GM12873 (cell line): ENCODE data around the gene RAB44.

ENCODE experiments used
- CTCF ChIP-seq: IDR thresholded peaks from 2 replicates; pipeline ENCODE4 v1.5.1; 2012; ENCODE audit warnings: low read depth, mild to moderate bottlenecking, moderate library complexity, low read length, control low read depth; ENCODE audit not compliant: insufficient read depth; ENCODE audit errors: missing control alignments

RAB44 gene

GRCh38 chr6:36717871-36718540, 20.4 kb downstream of the RAB44 start:
- no peak for TF ChIP-seq CTCF

GRCh38 chr6:36718560-36718959, 20.9 kb downstream of the RAB44 start:
- TF ChIP-seq CTCF = no peak

- TF ChIP-seq CTCF = no peak
These were observed 21.5 kb downstream of the RAB44 start for GRCh38 chr6:36719126-36719525.

- no peak for TF ChIP-seq CTCF
These were observed 22.9 kb downstream of the RAB44 start for GRCh38 chr6:36720251-36721141.

DNA sequence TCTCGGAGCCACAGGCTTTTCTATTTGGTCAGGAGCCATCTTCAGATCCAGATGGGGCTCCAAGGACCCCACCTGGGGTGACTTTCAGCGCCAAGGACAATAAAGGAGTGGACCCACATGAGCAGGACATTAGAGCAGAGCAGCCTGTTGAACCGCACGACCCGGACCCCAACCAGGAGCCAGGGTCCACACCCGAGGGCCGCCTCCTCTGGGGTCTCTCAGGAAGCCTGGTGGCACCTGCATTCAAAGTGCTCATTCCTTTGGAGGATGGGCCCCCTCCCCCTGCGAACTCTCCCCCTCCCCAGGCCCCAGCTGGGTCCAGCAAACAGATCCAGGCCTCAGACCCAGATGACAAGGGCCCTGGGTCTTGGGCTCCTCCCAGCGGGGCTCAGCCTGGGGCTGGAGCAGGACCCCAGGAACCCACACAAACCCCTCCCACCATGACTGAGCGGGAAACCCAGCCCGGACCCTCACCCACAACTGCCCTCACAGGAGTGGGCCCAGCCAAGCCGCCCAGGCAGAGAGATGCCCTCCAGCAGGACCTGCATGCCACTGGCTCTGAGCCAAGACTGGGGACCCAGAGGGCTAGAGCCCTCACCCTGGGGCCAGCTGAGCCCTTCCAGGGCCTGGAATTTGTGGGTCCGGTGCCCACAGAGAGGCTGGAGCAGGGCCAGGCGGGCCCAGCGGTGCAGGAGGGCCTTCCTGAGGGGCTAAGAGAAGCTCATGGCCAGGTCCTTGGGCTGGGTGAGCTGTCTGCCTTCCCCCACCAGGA, 23.9 kb downstream of the RAB44 start:
- no peak for TF ChIP-seq CTCF

- TF ChIP-seq CTCF = no peak
These were observed 24.7 kb downstream of the RAB44 start for GRCh38 chr6:36722365-36722764.

DNA sequence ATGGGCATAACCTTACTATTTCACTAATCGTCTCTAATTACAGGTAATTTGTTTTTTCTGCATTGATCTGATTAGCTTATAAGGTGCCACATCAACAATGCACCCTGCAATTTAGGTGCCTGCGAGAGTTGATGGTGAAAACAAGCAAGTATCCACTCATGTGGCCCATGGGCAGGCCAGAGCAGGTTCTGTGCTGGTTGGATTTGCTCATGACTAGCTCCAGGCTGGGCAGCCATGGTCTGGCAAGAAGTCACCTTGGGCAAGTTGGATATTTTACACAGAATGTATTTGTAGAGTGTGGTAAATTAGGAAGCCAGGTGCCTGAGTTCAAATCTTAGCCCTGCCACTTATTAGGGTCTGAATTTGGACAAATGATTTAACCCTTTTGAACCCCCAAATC, 25.3 kb downstream of the RAB44 start:
- TF ChIP-seq CTCF = no peak
